BJ (cell line): ENCODE results near the gene JAML. TPM values are rescaled to one million over a fixed set of nuclear protein-coding genes. Genes with fewer than 3 reads are reported as not detected.

Experiments
- CTCF ChIA-PET: fragments of 350-600 bp; formaldehyde crosslinking; extraction: SDS; loops from one replicate; lab custom pipeline; 2021; ENCODE audit warnings: antibody characterized with exemption, inconsistent platforms; lab: Yijun Ruan, JAX
- POLR2A ChIA-PET: fragments of 300-600 bp; sonication (Branson Sonifier 250); formaldehyde crosslinking; extraction: SDS; loops from one replicate; lab custom pipeline; 2021; ENCODE audit warnings: antibody characterized with exemption; lab: Charles Lee
- DNase-seq: peaks from one replicate; pipeline ENCODE4 v3.0.0-alpha.2; 2011; ENCODE audit warnings: low read depth
- H3K27me3 ChIP-seq: 2 replicates; pipeline ENCODE4 v1.6.0; 2011; ENCODE audit warnings: low read length; ENCODE audit not compliant: control insufficient read depth, insufficient read depth
- H3K36me3 ChIP-seq: 2 replicates; pipeline ENCODE4 v1.5.1; 2011; ENCODE audit warnings: low read length; ENCODE audit not compliant: control insufficient read depth, insufficient read depth
- H3K4me3 ChIP-seq: 2 replicates; pipeline ENCODE4 v1.5.1; 2011; ENCODE audit warnings: low read depth, mild to moderate bottlenecking, control low read depth, low read length
- CTCF ChIP-seq: IDR thresholded peaks from 2 replicates; pipeline ENCODE4 v1.5.1; 2011; ENCODE audit warnings: low read depth, mild to moderate bottlenecking, control low read depth, inconsistent platforms, low read length, moderate library complexity; ENCODE audit not compliant: insufficient read depth
- polyA plus RNA-seq: library from polyadenylated mRNA; depleted of rRNA; stranded (reverse); fragments of >200 nt; gene quantifications from 2 replicates; pipeline ENCODE4 v1.2.3, GENCODE V29; 2011

Gene JAML
- polyA plus RNA-seq, 1 experiment, result not detected

GRCh38 chr11:118258410-118258809, 33.6 kb upstream of the JAML start:
- Histone ChIP-seq H3K36me3 (no peaks in the 10 kb centered on the region), H3K4me3 (no peak overlapping the region), H3K27me3 (peaks cover 9% of the 10 kb centered on the region)
- CTCF ChIA-PET, result no interaction called here
- POLR2A ChIA-PET, result no interaction called here
- no peak for TF ChIP-seq CTCF
- no peak for DNase-seq

GRCh38 chr11:118252688-118253087, 27.9 kb upstream of the JAML start:
- H3K4me3 ChIP-seq, result no peak overlapping the region
- H3K27me3 ChIP-seq, result peaks cover 2% of the 10 kb centered on the region
- H3K36me3 ChIP-seq, result no peaks in the 10 kb centered on the region
- TF ChIP-seq CTCF, result no peak
- POLR2A ChIA-PET, result no interaction called here
- CTCF ChIA-PET, result interaction anchor here (1.2 kb wide), 1 partner anchor 13 kb away, joined by 4 read pairs; no protein-coding TSS in a partner anchor
- DNase-seq, result no peak

DNA sequence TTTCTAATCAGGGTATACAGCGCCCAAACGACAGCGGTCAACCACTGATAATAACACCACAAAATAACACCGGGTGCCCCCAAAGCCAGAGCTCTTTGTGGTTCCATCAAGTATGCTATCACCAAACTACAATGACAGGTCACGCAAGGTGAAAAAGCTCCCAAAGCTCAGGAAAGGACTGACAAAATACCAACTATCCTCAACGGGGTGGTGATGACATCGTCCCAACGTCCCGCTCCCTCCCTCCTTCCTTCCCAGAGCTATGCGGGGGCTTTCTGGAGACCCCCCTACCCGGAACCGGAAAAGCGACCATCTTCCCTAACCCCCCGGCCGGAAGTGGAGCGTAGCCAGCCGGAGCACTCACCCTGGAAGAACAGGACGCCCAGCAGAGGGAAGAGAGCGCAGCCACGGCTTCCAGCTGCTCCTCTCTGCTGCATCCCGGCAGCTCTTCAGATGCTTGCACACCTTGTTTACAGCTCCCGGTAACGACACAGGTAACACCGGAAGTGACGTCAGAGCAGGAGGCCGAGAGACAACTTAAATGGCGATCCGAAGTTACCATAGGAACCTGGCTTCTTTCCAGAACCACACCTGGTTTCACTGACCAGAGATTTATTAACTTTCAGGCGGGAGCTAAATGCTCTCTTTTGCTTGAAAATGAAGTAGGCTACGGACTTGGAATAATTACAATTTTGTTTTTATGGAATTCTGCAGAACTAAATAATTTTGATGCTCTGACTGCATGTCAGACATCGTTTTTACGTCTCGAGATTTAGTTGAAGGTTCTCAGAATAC, 27.2 kb upstream of the JAML start, which contains the start of gene MPZL3:
Gene MPZL3 (minus strand): TSS at position 508 of the 795 bp plus-strand sequence. CDS start 71 bp downstream, at position 437.
- POLR2A ChIA-PET, result no interaction called here
- Histone ChIP-seq H3K4me3 (peak within 1 kb of the TSS; percentile 80), H3K36me3 (no peaks in the 10 kb centered on the region), H3K27me3 (peaks cover 2% of the 10 kb centered on the region)
- no peak for DNase-seq
- CTCF ChIA-PET, result interaction anchor here (1.2 kb wide), 1 partner anchor 13 kb away, joined by 4 read pairs; no protein-coding TSS in a partner anchor
- TF ChIP-seq CTCF, result no peak

DNA sequence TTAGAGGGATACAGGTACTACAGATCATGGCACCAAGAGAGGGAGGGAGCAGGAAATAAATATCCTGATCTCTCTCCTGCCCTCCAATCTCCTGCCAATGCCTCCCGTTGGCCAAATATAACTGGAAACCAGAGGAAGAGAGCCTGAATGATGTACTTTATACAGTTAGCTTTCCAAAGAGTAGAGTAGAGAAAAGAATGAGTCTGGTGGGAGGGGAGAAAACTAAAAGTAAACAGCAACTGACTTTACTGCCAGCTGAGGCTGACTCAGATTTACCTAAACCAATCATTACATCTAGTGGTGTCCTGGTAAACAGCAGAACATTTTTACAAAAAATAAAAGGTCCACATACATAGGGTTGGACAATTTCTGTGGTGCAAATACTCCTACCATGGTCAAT, 22.2 kb upstream of the JAML start:
- H3K36me3 ChIP-seq, result no peaks in the 10 kb centered on the region
- no peak overlapping the region for H3K4me3 ChIP-seq
- DNase-seq, result no peak
- CTCF ChIA-PET, result no interaction called here
- POLR2A ChIA-PET, result no interaction called here
- TF ChIP-seq CTCF, result no peak
- peaks cover 4% of the 10 kb centered on the region; the same call in 1 of the 2 replicates for H3K27me3 ChIP-seq

DNA sequence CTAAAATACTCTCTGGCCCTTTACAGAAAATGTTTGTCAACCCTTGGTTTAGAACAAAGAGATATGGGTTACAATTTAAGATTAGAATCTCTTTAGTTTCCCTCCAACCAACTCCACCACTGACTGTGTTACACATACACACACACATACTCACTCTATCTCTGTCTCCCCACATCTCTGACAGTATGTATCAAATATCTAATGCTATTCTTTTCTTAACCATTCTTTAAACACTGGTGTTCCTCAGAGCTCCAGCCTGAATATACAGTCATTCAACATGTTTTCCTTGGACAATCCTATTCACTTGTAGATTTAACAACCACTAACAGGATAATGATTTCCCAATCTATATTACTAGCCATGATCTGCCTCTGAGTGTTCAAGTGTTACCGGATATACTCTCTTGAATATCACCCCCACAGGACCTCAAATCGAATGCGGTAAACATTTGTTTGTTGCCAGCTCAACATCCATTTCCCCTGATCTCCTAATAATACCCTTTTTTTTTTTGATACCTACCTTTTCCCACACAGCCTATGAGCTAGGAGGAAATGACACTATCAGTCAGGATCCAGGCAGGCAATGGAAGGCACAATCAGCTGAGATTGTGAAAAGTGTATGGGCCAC, 21.2 kb upstream of the JAML start:
- CTCF ChIA-PET, result no interaction called here
- TF ChIP-seq CTCF, result no peak
- no peak for DNase-seq
- Histone ChIP-seq H3K27me3 (peaks cover 6% of the 10 kb centered on the region), H3K36me3 (no peaks in the 10 kb centered on the region), H3K4me3 (no peak overlapping the region)
- POLR2A ChIA-PET, result no interaction called here
